ENCODE results near the gene DIS3L2. TPM values are rescaled to one million over a fixed set of nuclear protein-coding genes. Genes with fewer than 3 reads are reported as not detected.
"Not testable (repeated sequence)": the region's sequence is repeated elsewhere in the genome, so short reads cannot be mapped to it uniquely, and the experiment has no call there.

Gene DIS3L2
- total RNA-seq, 2 experiments from 2014 or later = 20.2 to 20.6 TPM

DNA sequence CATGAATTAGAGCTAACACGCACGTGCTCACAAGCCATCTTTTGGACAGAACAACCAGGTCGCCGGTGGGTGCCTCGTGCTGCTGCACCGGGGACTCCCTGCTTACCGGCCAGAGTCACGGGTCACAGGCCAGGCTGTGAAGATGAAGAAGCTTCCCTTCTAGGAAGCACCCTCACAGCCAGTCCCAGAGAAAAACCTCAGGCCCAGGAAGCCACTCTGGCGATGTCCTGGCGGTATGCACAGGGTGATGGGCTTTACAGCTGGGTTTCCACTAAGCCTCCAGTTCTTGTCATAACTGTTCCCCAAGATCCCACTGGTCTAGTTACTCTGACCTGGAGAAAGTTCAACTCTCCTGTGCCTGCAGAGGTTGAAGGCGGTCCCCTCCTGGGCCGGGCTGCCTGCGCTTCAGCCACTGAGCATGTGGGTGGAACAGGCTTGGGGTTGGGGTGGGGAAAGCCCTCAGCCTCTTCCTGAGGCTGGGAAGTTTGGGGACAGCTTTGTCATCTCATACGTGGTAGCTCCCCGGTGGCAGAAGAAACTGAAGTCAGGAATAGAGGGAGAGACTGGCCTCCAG, 15.2 kb upstream of the DIS3L2 start:
- POLR2A ChIA-PET = interaction anchor here (0.6 kb wide), 2 partner anchors 55 to 355 kb away, joined by 3 to 4 read pairs; no protein-coding TSS in a partner anchor
- no peak overlapping the region for H3K27ac ChIP-seq (ENCODE audit: low read depth, low read length, poor library complexity, severe bottlenecking)
- H3K4me2 ChIP-seq (ENCODE audit: low read length) = no peak overlapping the region
- H3K4me3 ChIP-seq (ENCODE audit: low read depth, low read length, poor library complexity, severe bottlenecking) = no peak overlapping the region
- H3K36me3 ChIP-seq (ENCODE audit: insufficient read depth, low read length) = no peaks in the 10 kb centered on the region
- no peaks in the 10 kb centered on the region for H3K79me2 ChIP-seq (ENCODE audit: insufficient read depth, low read depth, low read length)
- no peak for DNase-seq (ENCODE audit: low spot score)
- intact Hi-C loops (cut with micrococcal nuclease; ENCODE audit: unreplicated experiment) = no loop called here
- CTCF ChIA-PET (ENCODE audit: unreplicated experiment) = no interaction called here
- peaks cover 3% of the 10 kb centered on the region; the same call in 1 of the 2 replicates for H3K9me3 ChIP-seq (ENCODE audit: low read length)
- BruUV-seq (replicated peaks) = no TSS peak
- no peaks in the 10 kb centered on the region for H4K20me1 ChIP-seq (ENCODE audit: insufficient read depth, low read length)
- no peaks in the 10 kb centered on the region for H3K9me2 ChIP-seq (ENCODE audit: insufficient read depth, low read length)
- H3K4me1 ChIP-seq (ENCODE audit: insufficient read depth, low read length, poor library complexity, severe bottlenecking) = no peaks in the 10 kb centered on the region
- no peak for TF ChIP-seq EZH2phosphoT487 (IDR thresholded peaks at IDR 0.05; ENCODE audit: borderline replicate concordance, low read depth, low read length)
- TF ChIP-seq, protein P1, sequence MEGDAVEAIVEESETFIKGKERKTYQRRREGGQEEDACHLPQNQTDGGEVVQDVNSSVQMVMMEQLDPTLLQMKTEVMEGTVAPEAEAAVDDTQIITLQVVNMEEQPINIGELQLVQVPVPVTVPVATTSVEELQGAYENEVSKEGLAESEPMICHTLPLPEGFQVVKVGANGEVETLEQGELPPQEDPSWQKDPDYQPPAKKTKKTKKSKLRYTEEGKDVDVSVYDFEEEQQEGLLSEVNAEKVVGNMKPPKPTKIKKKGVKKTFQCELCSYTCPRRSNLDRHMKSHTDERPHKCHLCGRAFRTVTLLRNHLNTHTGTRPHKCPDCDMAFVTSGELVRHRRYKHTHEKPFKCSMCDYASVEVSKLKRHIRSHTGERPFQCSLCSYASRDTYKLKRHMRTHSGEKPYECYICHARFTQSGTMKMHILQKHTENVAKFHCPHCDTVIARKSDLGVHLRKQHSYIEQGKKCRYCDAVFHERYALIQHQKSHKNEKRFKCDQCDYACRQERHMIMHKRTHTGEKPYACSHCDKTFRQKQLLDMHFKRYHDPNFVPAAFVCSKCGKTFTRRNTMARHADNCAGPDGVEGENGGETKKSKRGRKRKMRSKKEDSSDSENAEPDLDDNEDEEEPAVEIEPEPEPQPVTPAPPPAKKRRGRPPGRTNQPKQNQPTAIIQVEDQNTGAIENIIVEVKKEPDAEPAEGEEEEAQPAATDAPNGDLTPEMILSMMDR (conservative IDR thresholded peaks at IDR 0.05; ENCODE audit: low read length) = no peak
- no peak overlapping the region for H2AFZ ChIP-seq (ENCODE audit: low read length)

DNA sequence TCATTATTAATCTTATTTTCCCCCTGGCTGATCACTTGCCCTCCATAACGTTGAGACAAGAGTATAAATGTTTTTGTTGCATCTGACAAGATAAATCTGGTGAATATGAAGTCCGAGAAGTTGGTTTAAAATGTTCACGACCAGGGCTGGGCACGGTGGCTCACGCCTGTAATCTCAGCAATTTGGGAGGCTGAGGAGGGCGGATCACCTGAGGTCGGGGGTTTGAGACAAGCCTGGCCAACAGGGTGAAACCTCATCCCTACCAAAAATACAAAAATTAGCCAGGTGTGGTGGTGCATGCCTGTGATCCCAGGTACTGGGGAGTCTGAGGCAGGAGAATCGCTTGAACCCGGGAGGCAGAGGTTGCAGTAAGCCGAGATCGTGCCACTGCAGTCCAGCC, 14.4 kb upstream of the DIS3L2 start:
- H2AFZ ChIP-seq (ENCODE audit: low read length); H3K79me2 ChIP-seq (ENCODE audit: insufficient read depth, low read depth, low read length); DNase-seq (ENCODE audit: low spot score); H3K4me2 ChIP-seq (ENCODE audit: low read length); H3K9me3 ChIP-seq (ENCODE audit: low read length); CTCF ChIA-PET (ENCODE audit: unreplicated experiment); H3K4me3 ChIP-seq (ENCODE audit: low read depth, low read length, poor library complexity, severe bottlenecking); H4K20me1 ChIP-seq (ENCODE audit: insufficient read depth, low read length); BruUV-seq (replicated peaks); H3K27ac ChIP-seq (ENCODE audit: low read depth, low read length, poor library complexity, severe bottlenecking); H3K36me3 ChIP-seq (ENCODE audit: insufficient read depth, low read length); H3K4me1 ChIP-seq (ENCODE audit: insufficient read depth, low read length, poor library complexity, severe bottlenecking); intact Hi-C loops (cut with micrococcal nuclease; ENCODE audit: unreplicated experiment); H3K9me2 ChIP-seq (ENCODE audit: insufficient read depth, low read length): not testable (repeated sequence)
- POLR2A ChIA-PET = interaction anchor here (0.6 kb wide), 1 partner anchor 55 kb away, joined by 3 read pairs; no protein-coding TSS in a partner anchor

DNA sequence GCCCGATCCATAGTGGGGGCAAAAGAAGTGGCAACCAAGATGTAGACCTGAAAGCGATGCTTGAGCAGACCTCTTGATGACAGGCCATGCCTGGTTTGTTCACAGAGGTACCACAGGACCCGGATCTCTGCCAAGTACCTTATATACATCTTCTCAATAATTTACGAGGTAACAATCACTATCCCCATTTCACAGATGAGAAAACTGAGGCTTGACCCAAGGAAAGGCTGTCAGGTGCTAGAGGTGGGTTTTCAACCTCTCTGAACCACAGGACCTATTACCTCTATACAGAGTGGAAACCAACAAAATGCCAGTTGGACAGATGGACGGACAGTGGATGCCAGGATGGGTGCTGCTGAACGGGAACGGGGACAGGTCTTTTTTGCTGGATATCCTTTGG, 13.8 kb upstream of the DIS3L2 start:
- Histone ChIP-seq H3K9me2 (ENCODE audit: insufficient read depth, low read length) (no peaks in the 10 kb centered on the region), H3K4me1 (ENCODE audit: insufficient read depth, low read length, poor library complexity, severe bottlenecking) (no peaks in the 10 kb centered on the region), H3K4me2 (ENCODE audit: low read length) (no peak overlapping the region), H3K27ac (ENCODE audit: low read depth, low read length, poor library complexity, severe bottlenecking) (no peak overlapping the region), H3K4me3 (ENCODE audit: low read depth, low read length, poor library complexity, severe bottlenecking) (no peak overlapping the region), H3K9me3 (ENCODE audit: low read length) (peaks cover 8% of the 10 kb centered on the region; the same call in 1 of the 2 replicates), H4K20me1 (ENCODE audit: insufficient read depth, low read length) (no peaks in the 10 kb centered on the region), H3K79me2 (ENCODE audit: insufficient read depth, low read depth, low read length) (no peaks in the 10 kb centered on the region), H3K36me3 (ENCODE audit: insufficient read depth, low read length) (no peaks in the 10 kb centered on the region), H2AFZ (ENCODE audit: low read length) (no peak overlapping the region)
- TF ChIP-seq, protein P1 (conservative IDR thresholded peaks at IDR 0.05; ENCODE audit: low read length) = no peak
- TF ChIP-seq EZH2phosphoT487 (IDR thresholded peaks at IDR 0.05; ENCODE audit: borderline replicate concordance, low read depth, low read length) = no peak
- POLR2A ChIA-PET = no interaction called here
- intact Hi-C loops (cut with micrococcal nuclease; ENCODE audit: unreplicated experiment) = no loop called here
- CTCF ChIA-PET (ENCODE audit: unreplicated experiment) = no interaction called here
- BruUV-seq (replicated peaks) = no TSS peak
- no peak for DNase-seq (ENCODE audit: low spot score)

Measured in OCI-LY7 (cell line).